DMS 273 (cell line): ENCODE results near the gene NDUFAF8.
"Not testable (repeated sequence)": the region's sequence is repeated elsewhere in the genome, so short reads cannot be mapped to it uniquely, and the experiment has no call there.

Experiments
- DNase-seq: peaks from one replicate; lab custom pipeline; 2025; ENCODE audit not compliant: unreplicated experiment; lab: John Stamatoyannopoulos, UW

Gene NDUFAF8

GRCh38 chr17:81222906-81223761 is 16.0 kb upstream of the NDUFAF8 start, which contains the start of gene CEP131:
Gene CEP131 (minus strand): TSS chr17:81222965. CDS start chr17:81220056, 2,909 bp downstream.
- peak; percentile 99 for DNase-seq

- no peak for DNase-seq
These were observed 15.4 kb upstream of the NDUFAF8 start for GRCh38 chr17:81223762-81224130.

- not testable (repeated sequence) for DNase-seq
These were observed 11.5 kb upstream of the NDUFAF8 start for GRCh38 chr17:81227630-81228029.

- no peak for DNase-seq
These were observed 10.7 kb upstream of the NDUFAF8 start for GRCh38 chr17:81228420-81228819.

GRCh38 chr17:81228834-81229665 is 10.1 kb upstream of the NDUFAF8 start:
- no peak for DNase-seq

GRCh38 chr17:81229666-81229920 is 9.5 kb upstream of the NDUFAF8 start:
- DNase-seq = no peak

- peak; percentile 37 for DNase-seq
These were observed 8.9 kb upstream of the NDUFAF8 start for GRCh38 chr17:81230043-81230820.

- no peak for DNase-seq
These were observed 7.9 kb upstream of the NDUFAF8 start for GRCh38 chr17:81231121-81231645.

- DNase-seq = no peak
These were observed 7.1 kb upstream of the NDUFAF8 start for GRCh38 chr17:81231766-81232581.

GRCh38 chr17:81232616-81233241 is 6.4 kb upstream of the NDUFAF8 start:
- DNase-seq = no peak

- no peak for DNase-seq
These were observed 5.8 kb upstream of the NDUFAF8 start for GRCh38 chr17:81233316-81233715.

GRCh38 chr17:81233811-81234505 is 5.2 kb upstream of the NDUFAF8 start:
- DNase-seq = no peak

- DNase-seq = no peak
These were observed 4.6 kb upstream of the NDUFAF8 start for GRCh38 chr17:81234506-81234855.

GRCh38 chr17:81234940-81235821 is 3.9 kb upstream of the NDUFAF8 start:
- DNase-seq = no peak

- DNase-seq = no peak
These were observed 3.0 kb upstream of the NDUFAF8 start for GRCh38 chr17:81235822-81236740.

- DNase-seq = no peak
These were observed 2.3 kb upstream of the NDUFAF8 start for GRCh38 chr17:81236784-81237183.
